Measurements from ENCODE around the gene TMEM150A. TPM values are rescaled to one million over a fixed set of nuclear protein-coding genes. Genes with fewer than 3 reads are reported as not detected.

The TMEM150A gene
- total RNA-seq, 1 experiment from 2014 or later: 11.1 TPM

Small RNAs within 50 kb of the gene (small RNA-seq; reads per million reads assigned to genes)
- gene RN7SL126P: 0 to 0.06 reads per million in 2 experiments

Other genes with a start within 250 kb of the TMEM150A start
- gene RETSAT, start 248.2 kb downstream of the TMEM150A start, total RNA-seq (2014; rRNA removed; shearing (Covaris generic)): 24.1 and 25.3 TPM in 2 replicates
- 10.7 and 15.8 TPM in 2 replicates for gene ELMOD3, start 247.9 kb downstream of the TMEM150A start, total RNA-seq (2014; rRNA removed; shearing (Covaris generic))
- 95.1 and 95.2 TPM in 2 replicates for gene CAPG, start 192.3 kb downstream of the TMEM150A start, total RNA-seq (2014; rRNA removed; shearing (Covaris generic))
- 0.45 and 0.87 TPM in 2 replicates for gene SH2D6, start 184.0 kb downstream of the TMEM150A start, total RNA-seq (2014; rRNA removed; shearing (Covaris generic))
- 139 and 207 TPM in 2 replicates for gene MAT2A, start 63.5 kb downstream of the TMEM150A start, total RNA-seq (2014; rRNA removed; shearing (Covaris generic))
- gene GGCX, start 41.2 kb downstream of the TMEM150A start, total RNA-seq (2014; rRNA removed; shearing (Covaris generic)): 35.0 and 35.3 TPM in 2 replicates
- gene VAMP8, start 25.1 kb downstream of the TMEM150A start, total RNA-seq (2014; rRNA removed; shearing (Covaris generic)): 31.7 and 37.3 TPM in 2 replicates
- gene VAMP5, start 18.3 kb downstream of the TMEM150A start, total RNA-seq (2014; rRNA removed; shearing (Covaris generic)): 0.25 TPM in 1 of 2 replicates, not detected in the other
- gene RNF181, start 7.0 kb downstream of the TMEM150A start, total RNA-seq (2014; rRNA removed; shearing (Covaris generic)): 132 TPM in 2 replicates
- gene C2orf68, start 9.4 kb upstream of the TMEM150A start, total RNA-seq (2014; rRNA removed; shearing (Covaris generic)): 40.4 and 42.3 TPM in 2 replicates
- 55.0 and 58.3 TPM in 2 replicates for gene USP39, start 13.5 kb upstream of the TMEM150A start, total RNA-seq (2014; rRNA removed; shearing (Covaris generic))
- not detected in 2 replicates for gene SFTPB, start 65.5 kb upstream of the TMEM150A start, total RNA-seq (2014; rRNA removed; shearing (Covaris generic))
- gene GNLY, start 91.7 kb upstream of the TMEM150A start, total RNA-seq (2014; rRNA removed; shearing (Covaris generic)): not detected in 2 replicates
- gene ATOH8, start 151.3 kb upstream of the TMEM150A start, total RNA-seq (2014; rRNA removed; shearing (Covaris generic)): 0.89 and 1.4 TPM in 2 replicates